ENCODE data around the gene MAN2A1.

GRCh38 chr5:109805883-109806282 is 116.2 kb downstream of the MAN2A1 start:
- TF ChIP-seq CTCF (IDR thresholded peaks at IDR 0.05; ENCODE audit: low read length) (no peak), EZH2 (IDR thresholded peaks at IDR 0.05; ENCODE audit: borderline replicate concordance, low read length) (no peak)
